A549 treated with RU486 at 1 μM for 4 hours (cell line): ENCODE results near the gene SCN7A. TPM values are rescaled to one million over a fixed set of nuclear protein-coding genes. Genes with fewer than 3 reads are reported as not detected.

Source experiments
- total RNA-seq: library from RNA; stranded (reverse); fragments of 200-300 nt; extraction: Qiagen RNA extraction; gene quantifications from 5 replicates; pipeline ENCODE4 v1.2.3, GENCODE V29; 2022; ENCODE audit warnings: low read depth

SCN7A gene
- total RNA-seq = not detected in 5 replicates

GRCh38 chr2:166494140-166494624 is at the start of gene SCN7A:
Gene SCN7A (minus strand): TSS chr2:166494249. CDS start chr2:166477696, 16,553 bp downstream.

GRCh38 chr2:166375736-166376487 is 118.1 kb downstream of the SCN7A start, which contains the start of gene SCN9A:
Gene SCN9A (minus strand): TSS chr2:166375944. CDS start chr2:166311756, 64,188 bp downstream.

Other genes starting within 250 kb of the SCN7A start
- gene SCN9A, start 118.3 kb downstream of the SCN7A start, total RNA-seq = 2.5 to 5.7 TPM (median 5.2 TPM) in 5 replicates